Measurements from ENCODE around the gene PRR7.

The PRR7 gene

DNA sequence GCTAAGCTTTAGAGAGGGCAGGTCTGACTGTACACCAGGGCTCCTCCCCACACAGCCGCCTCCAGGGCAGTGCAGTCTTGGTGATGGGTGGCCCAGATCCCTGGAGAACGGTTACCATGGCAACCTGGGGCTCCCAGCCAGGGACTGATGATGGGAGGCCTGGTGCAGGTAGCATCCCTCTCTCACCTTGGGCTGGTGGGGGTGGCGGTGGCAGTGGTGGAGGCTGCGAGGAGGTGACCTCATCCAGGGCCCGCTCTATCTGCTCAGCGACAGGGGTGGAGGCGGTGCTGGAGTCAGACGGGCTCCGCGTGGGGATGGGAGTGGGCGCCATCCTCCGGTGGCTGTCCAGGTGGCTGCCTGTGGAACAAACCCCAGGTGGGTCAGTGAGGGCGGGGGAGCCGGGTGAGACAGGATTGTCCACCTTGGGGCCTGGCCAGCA, 12.3 kb downstream of the PRR7 start:
- H3K4me3 ChIP-seq (IDR thresholded peaks at IDR 0.05; ENCODE audit: insufficient read depth, low read depth, low read length): no peak overlapping the region
- H2AFZ ChIP-seq (ENCODE audit: low read depth): no peak overlapping the region
- H3K9ac ChIP-seq: no peak overlapping the region
- no peaks in the 10 kb centered on the region for H3K79me2 ChIP-seq (ENCODE audit: insufficient read depth, low read depth)
- no peaks in the 10 kb centered on the region for H3K36me3 ChIP-seq (ENCODE audit: insufficient read depth)
- no peaks in the 10 kb centered on the region for H3K27me3 ChIP-seq (ENCODE audit: insufficient read depth, low read depth)
- H4K20me1 ChIP-seq (ENCODE audit: insufficient read depth): no peaks in the 10 kb centered on the region
- no peak overlapping the region for H3K4me2 ChIP-seq
- H3K4me1 ChIP-seq (ENCODE audit: low read depth, poor library complexity, severe bottlenecking): peaks cover 7% of the 10 kb centered on the region
- H3K27ac ChIP-seq: no peak overlapping the region
- TF ChIP-seq, protein P1, sequence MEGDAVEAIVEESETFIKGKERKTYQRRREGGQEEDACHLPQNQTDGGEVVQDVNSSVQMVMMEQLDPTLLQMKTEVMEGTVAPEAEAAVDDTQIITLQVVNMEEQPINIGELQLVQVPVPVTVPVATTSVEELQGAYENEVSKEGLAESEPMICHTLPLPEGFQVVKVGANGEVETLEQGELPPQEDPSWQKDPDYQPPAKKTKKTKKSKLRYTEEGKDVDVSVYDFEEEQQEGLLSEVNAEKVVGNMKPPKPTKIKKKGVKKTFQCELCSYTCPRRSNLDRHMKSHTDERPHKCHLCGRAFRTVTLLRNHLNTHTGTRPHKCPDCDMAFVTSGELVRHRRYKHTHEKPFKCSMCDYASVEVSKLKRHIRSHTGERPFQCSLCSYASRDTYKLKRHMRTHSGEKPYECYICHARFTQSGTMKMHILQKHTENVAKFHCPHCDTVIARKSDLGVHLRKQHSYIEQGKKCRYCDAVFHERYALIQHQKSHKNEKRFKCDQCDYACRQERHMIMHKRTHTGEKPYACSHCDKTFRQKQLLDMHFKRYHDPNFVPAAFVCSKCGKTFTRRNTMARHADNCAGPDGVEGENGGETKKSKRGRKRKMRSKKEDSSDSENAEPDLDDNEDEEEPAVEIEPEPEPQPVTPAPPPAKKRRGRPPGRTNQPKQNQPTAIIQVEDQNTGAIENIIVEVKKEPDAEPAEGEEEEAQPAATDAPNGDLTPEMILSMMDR (conservative IDR thresholded peaks at IDR 0.05; ENCODE audit: low read depth, low read length): no peak

DNA sequence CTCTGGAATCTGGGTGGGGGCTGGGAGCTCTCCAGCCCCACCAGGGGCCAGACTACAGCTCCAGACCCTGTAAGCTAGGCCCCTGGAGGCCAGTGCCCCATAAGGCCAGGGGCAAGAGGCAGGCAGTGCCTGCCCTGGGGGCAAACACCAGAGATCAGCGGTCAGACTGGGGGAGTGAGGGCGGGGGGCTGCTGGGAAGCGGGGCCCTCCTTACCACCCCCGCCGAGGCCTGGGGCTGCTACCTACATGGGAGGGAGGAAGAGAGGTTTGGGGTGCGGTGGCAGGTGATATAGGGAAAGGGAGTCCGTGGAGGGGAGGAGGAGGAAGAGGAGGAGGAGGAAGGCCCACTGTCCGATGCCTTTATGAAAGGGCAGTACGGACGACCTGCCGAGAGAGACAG, 12.7 kb downstream of the PRR7 start:
- Histone ChIP-seq H3K79me2 (ENCODE audit: insufficient read depth, low read depth) (no peaks in the 10 kb centered on the region), H3K36me3 (ENCODE audit: insufficient read depth) (no peaks in the 10 kb centered on the region), H2AFZ (ENCODE audit: low read depth) (no peak overlapping the region), H4K20me1 (ENCODE audit: insufficient read depth) (no peaks in the 10 kb centered on the region), H3K4me2 (no peak overlapping the region), H3K27me3 (ENCODE audit: insufficient read depth, low read depth) (no peaks in the 10 kb centered on the region), H3K4me1 (ENCODE audit: low read depth, poor library complexity, severe bottlenecking) (peaks cover 7% of the 10 kb centered on the region), H3K27ac (no peak overlapping the region), H3K4me3 (IDR thresholded peaks at IDR 0.05; ENCODE audit: insufficient read depth, low read depth, low read length) (no peak overlapping the region), H3K9ac (no peak overlapping the region)
- TF ChIP-seq, protein P1 (conservative IDR thresholded peaks at IDR 0.05; ENCODE audit: low read depth, low read length): no peak

GRCh38 chr5:177459819-177460628, 13.4 kb downstream of the PRR7 start:
- H3K36me3 ChIP-seq (ENCODE audit: insufficient read depth): no peaks in the 10 kb centered on the region
- TF ChIP-seq, protein P1 (conservative IDR thresholded peaks at IDR 0.05; ENCODE audit: low read depth, low read length): no peak
- H4K20me1 ChIP-seq (ENCODE audit: insufficient read depth): no peaks in the 10 kb centered on the region
- H3K9ac ChIP-seq: no peak overlapping the region
- H3K27ac ChIP-seq: no peak overlapping the region
- no peak overlapping the region for H3K4me3 ChIP-seq (IDR thresholded peaks at IDR 0.05; ENCODE audit: insufficient read depth, low read depth, low read length)
- H3K27me3 ChIP-seq (ENCODE audit: insufficient read depth, low read depth): no peaks in the 10 kb centered on the region
- peaks cover 7% of the 10 kb centered on the region for H3K4me1 ChIP-seq (ENCODE audit: low read depth, poor library complexity, severe bottlenecking)
- no peak overlapping the region for H2AFZ ChIP-seq (ENCODE audit: low read depth)
- H3K4me2 ChIP-seq: no peak overlapping the region
- H3K79me2 ChIP-seq (ENCODE audit: insufficient read depth, low read depth): no peaks in the 10 kb centered on the region

DNA sequence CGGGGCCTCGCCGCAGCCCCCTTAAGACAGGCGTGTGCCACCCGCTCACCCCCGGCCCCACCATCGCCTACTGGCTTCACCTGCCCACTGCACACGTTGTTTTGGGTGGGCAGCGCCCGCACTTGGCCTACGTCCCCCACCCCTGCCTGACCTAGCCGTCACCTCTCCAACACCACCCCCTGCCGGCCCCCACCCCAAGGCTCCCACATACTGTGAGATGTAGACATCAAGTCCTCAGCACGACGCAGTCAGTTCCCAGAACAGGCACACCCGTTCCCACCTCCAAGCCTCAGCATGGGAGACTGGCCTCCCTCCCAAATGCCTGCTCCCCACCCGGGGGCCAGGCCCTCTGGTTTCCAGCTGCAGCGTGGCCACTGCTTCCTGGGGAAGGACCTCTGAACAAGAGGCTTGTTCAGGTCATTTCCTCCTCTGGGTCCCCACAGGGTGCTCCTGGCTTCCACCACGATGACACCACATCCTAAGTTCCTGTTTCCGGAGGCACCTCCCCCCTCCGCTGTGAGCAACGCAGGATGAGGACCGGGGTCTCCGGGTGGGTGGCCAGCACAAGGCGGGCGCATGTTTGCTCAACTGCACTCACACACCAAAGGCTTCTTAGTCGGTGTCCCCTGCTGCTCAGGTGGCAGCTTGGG, 15.5 kb downstream of the PRR7 start:
- Histone ChIP-seq H3K9ac (no peak overlapping the region), H4K20me1 (ENCODE audit: insufficient read depth) (no peaks in the 10 kb centered on the region), H2AFZ (ENCODE audit: low read depth) (no peak overlapping the region), H3K4me3 (IDR thresholded peaks at IDR 0.05; ENCODE audit: insufficient read depth, low read depth, low read length) (no peak overlapping the region), H3K79me2 (ENCODE audit: insufficient read depth, low read depth) (no peaks in the 10 kb centered on the region), H3K27me3 (ENCODE audit: insufficient read depth, low read depth) (no peaks in the 10 kb centered on the region), H3K27ac (no peak overlapping the region), H3K4me2 (no peak overlapping the region), H3K4me1 (ENCODE audit: low read depth, poor library complexity, severe bottlenecking) (peaks cover 1% of the 10 kb centered on the region), H3K36me3 (ENCODE audit: insufficient read depth) (no peaks in the 10 kb centered on the region)
- TF ChIP-seq, protein P1 (conservative IDR thresholded peaks at IDR 0.05; ENCODE audit: low read depth, low read length): no peak

Measured in KMS-11 (cell line).